K562 (cell line): ENCODE results near the gene BDKRB2. TPM values are rescaled to one million over a fixed set of nuclear protein-coding genes. Genes with fewer than 3 reads are reported as not detected.

Experiments used
- ATAC-seq: fragments of 200-7000 bp; cut with Tn5 transposase; 3 replicates; pipeline ENCODE4 v1.9.1; 2020; ENCODE audit warnings: moderate library complexity
- BruUV-seq: library from RNA; stranded (reverse); fragments of 400-500 nt; replicated peaks from 2 replicates; lab custom pipeline; 2021; lab: Mats Ljungman, UMichigan
- CTCF ChIA-PET: fragments of 300-600 bp; formaldehyde crosslinking; extraction: SDS; loops from one replicate; lab custom pipeline; 2021; ENCODE audit warnings: low intra/inter-chr PET ratio; lab: Yijun Ruan, JAX
- POLR2A ChIA-PET: fragments of 300-600, 350-650 bp; sonication (Branson Sonifier 250); formaldehyde crosslinking; extraction: SDS; loops from one replicate; lab custom pipeline; 2021; ENCODE audit warnings: antibody characterized with exemption, inconsistent platforms; lab: Yijun Ruan, JAX
- DNase-seq, 4 experiments: peaks; one replicate each; pipeline versions ENCODE4 v3.0.0 to v3.0.0-alpha.2; 2011 to 2018; ENCODE audit warnings: low spot score in 3 of 4, mixed read lengths in 3 of 4; ENCODE audit errors: extremely low read depth in 1 of 4
- FAIRE-seq: peaks from 2 replicates; lab custom pipeline; 2011; peaks lifted over from hg19 to GRCh38; lab: Jason Lieb, UNC
- H2AFZ ChIP-seq: 2 replicates; pipeline ENCODE4 v1.6.0; 2011; ENCODE audit warnings: low read depth, low read length, control low read depth, inconsistent platforms
- H3K27ac ChIP-seq: fragments of 200-600 bp; 3 replicates; pipeline ENCODE4 v1.8.0; 2011; ENCODE audit warnings: low read depth, mild to moderate bottlenecking, control low read depth, inconsistent platforms, low read length, moderate library complexity, mixed read lengths; ENCODE audit errors: extremely low read depth
- H3K27me3 ChIP-seq, 2 experiments: fragments of 300-600 bp in 1 of 2; 2 replicates in 1 of 2; 3 replicates in 1 of 2; pipeline versions ENCODE4 v1.6.0 to v1.8.0; 2011; ENCODE audit warnings: inconsistent platforms in 2 of 2, low read length in 2 of 2, mild to moderate bottlenecking in 1 of 2, mixed read lengths in 1 of 2, moderate library complexity in 1 of 2; ENCODE audit not compliant: control insufficient read depth in 2 of 2, insufficient read depth in 2 of 2
- H3K36me3 ChIP-seq: fragments of 300-600 bp; 3 replicates; pipeline ENCODE4 v1.8.0; 2011; ENCODE audit warnings: mild to moderate bottlenecking, low read length, inconsistent platforms; ENCODE audit not compliant: control insufficient read depth, insufficient read depth
- H3K4me1 ChIP-seq, 2 experiments: fragments of 200-600 bp in 1 of 2; replicated peaks in 1 of 2; 2 replicates in 1 of 2; 3 replicates in 1 of 2; pipeline versions ENCODE4 v1.5.1 to v1.8.0; 2011; ENCODE audit warnings: inconsistent platforms in 2 of 2, low read length in 2 of 2, mild to moderate bottlenecking in 1 of 2, mixed read lengths in 1 of 2, moderate library complexity in 1 of 2; ENCODE audit not compliant: control insufficient read depth in 2 of 2, insufficient read depth in 2 of 2
- H3K4me2 ChIP-seq: 2 replicates; pipeline ENCODE4 v1.6.1; 2011; ENCODE audit warnings: low read length, control low read depth, inconsistent platforms, mixed read lengths; ENCODE audit not compliant: insufficient read depth
- H3K4me3 ChIP-seq: fragments of 200-600 bp; sonication (generic), shearing (Covaris generic); 2 replicates; pipeline ENCODE4 v1.5.1; 2016; ENCODE audit warnings: control low read depth, inconsistent platforms
- H3K79me2 ChIP-seq: fragments of 200-600 bp; 3 replicates; pipeline ENCODE4 v1.8.0; 2011; ENCODE audit warnings: low read length, inconsistent platforms; ENCODE audit not compliant: control insufficient read depth, insufficient read depth
- H3K9ac ChIP-seq, 2 experiments: 2 replicates each; pipeline versions ENCODE4 v1.6.0 to v1.6.1; 2011; ENCODE audit warnings: low read depth in 2 of 2, low read length in 2 of 2, control low read depth in 1 of 2, inconsistent platforms in 1 of 2, mild to moderate bottlenecking in 1 of 2, mixed read lengths in 1 of 2; ENCODE audit not compliant: insufficient read depth in 1 of 2
- H3K9me1 ChIP-seq: one replicate; pipeline ENCODE4 v1.6.0; 2011; ENCODE audit warnings: inconsistent platforms, mild to moderate bottlenecking, low read length, moderate library complexity; ENCODE audit not compliant: control insufficient read depth, insufficient read depth
- H3K9me3 ChIP-seq: replicated peaks from 2 replicates; pipeline ENCODE4 v1.5.1; 2011; ENCODE audit warnings: low read depth, low read length, inconsistent platforms; ENCODE audit not compliant: control insufficient read depth, insufficient read depth
- H4K20me1 ChIP-seq: replicated peaks from 2 replicates; pipeline ENCODE4 v1.6.1; 2011; ENCODE audit warnings: low read length, inconsistent platforms, mixed read lengths; ENCODE audit not compliant: control insufficient read depth, insufficient read depth
- DACH1 ChIP-seq: fragments of 450-650 bp; IDR thresholded peaks from 2 replicates; pipeline ENCODE4 v1.6.1; 2018; ENCODE audit not compliant: partially characterized antibody
- POLR3G ChIP-seq: IDR thresholded peaks from 2 replicates; pipeline ENCODE4 v1.6.1; 2011; ENCODE audit not compliant: insufficient read length, insufficient replicate concordance; ENCODE audit errors: extremely low read depth
- PYGO2 ChIP-seq: fragments of 450-650 bp; IDR thresholded peaks from 2 replicates; pipeline ENCODE4 v1.6.1; 2016; ENCODE audit warnings: mild to moderate bottlenecking, missing genetic modification characterization, moderate library complexity, missing compliant biosample characterization
- WGBS: fragments of 100-300 bp; shearing (Covaris generic); methylation state at CpG from one replicate; pipeline ENCODE4 v1.1.6; 2016; ENCODE audit warnings: low coverage, mixed read lengths; ENCODE audit not compliant: insufficient coverage; ENCODE audit errors: missing lambda C conversion rate; 5-methylcytosine and 5-hydroxymethylcytosine counted together
- in situ Hi-C: fragments of 300-500 bp; cut with MboI; formaldehyde crosslinking; loops from 4 replicates; pipeline ENCODE4 v1.15.0; 2018; ENCODE audit warnings: inconsistent platforms, mixed read lengths
- intact Hi-C: fragments of 100-400 bp; cut with micrococcal nuclease; formaldehyde crosslinking; loops from 2 replicates; pipeline ENCODE4 v1.14.2; 2022
- polyA plus RNA-seq, 8 experiments: library from polyadenylated mRNA; depleted of rRNA in 4 of 8; stranded (reverse) in 5 of 8; unstranded in 3 of 8; fragments of >200 nt; fragmentation: Nextera tagmentation in 2 of 8; fragmentation: Illumina TruSeq in 1 of 8; extraction: Ambion mirVana in 2 of 8; extraction: Trizol in 1 of 8; gene quantifications; 2 replicates each; pipeline versions ENCODE4 v1.2.1 to v1.2.3, GENCODE V29; 2011 to 2014; ENCODE audit warnings: inconsistent platforms in 1 of 8, missing spikeins in 1 of 8
- total RNA-seq, 7 experiments: library from RNA; depleted of rRNA in 6 of 7; stranded (reverse); fragments of >200 nt in 6 of 7; fragmentation: Illumina TruSeq in 2 of 7; extraction: Trizol in 2 of 7; gene quantifications; 2 replicates each; pipeline versions ENCODE4 v1.2.1 to v1.2.3, GENCODE V29; 2011 to 2021; ENCODE audit warnings: low replicate concordance in 1 of 7
- TF ChIP-seq, protein P1 (sequence below): fragments of 450-650 bp; formaldehyde crosslinking; IDR thresholded peaks from 2 replicates; pipeline ENCODE4 v1.4.0; 2020; ENCODE audit warnings: mild to moderate bottlenecking, moderate library complexity
- TF ChIP-seq, protein P2 (sequence below): fragments of 450-650 bp; IDR thresholded peaks from 2 replicates; pipeline ENCODE4 v1.6.1; 2016
- TF ChIP-seq, protein P3 (sequence below), 2 experiments: IDR thresholded peaks in 1 of 2; conservative IDR thresholded peaks in 1 of 2; 2 replicates each; pipeline ENCODE4 v1.6.1; 2016; ENCODE audit warnings: low read depth in 2 of 2, mild to moderate bottlenecking in 1 of 2, missing compliant biosample characterization in 1 of 2, missing genetic modification characterization in 1 of 2, moderate library complexity in 1 of 2
- TF ChIP-seq, protein P4 (sequence below): fragments of 250-450 bp; sonication (Bioruptor Pico); IDR thresholded peaks from 2 replicates; pipeline ENCODE4 v1.4.0; 2020
- TF ChIP-seq, protein P5 (sequence below): fragments of 450-650 bp; IDR thresholded peaks from 2 replicates; pipeline ENCODE4 v1.6.1; 2018; ENCODE audit warnings: mild to moderate bottlenecking, low read depth; ENCODE audit not compliant: partially characterized antibody

Gene BDKRB2
- total and polyA plus RNA-seq, 9 of the 15 experiments (the other 6 are each of a cell fraction or from before 2014, with no cell fraction given), result 0.02 TPM; not detected in 8

DNA sequence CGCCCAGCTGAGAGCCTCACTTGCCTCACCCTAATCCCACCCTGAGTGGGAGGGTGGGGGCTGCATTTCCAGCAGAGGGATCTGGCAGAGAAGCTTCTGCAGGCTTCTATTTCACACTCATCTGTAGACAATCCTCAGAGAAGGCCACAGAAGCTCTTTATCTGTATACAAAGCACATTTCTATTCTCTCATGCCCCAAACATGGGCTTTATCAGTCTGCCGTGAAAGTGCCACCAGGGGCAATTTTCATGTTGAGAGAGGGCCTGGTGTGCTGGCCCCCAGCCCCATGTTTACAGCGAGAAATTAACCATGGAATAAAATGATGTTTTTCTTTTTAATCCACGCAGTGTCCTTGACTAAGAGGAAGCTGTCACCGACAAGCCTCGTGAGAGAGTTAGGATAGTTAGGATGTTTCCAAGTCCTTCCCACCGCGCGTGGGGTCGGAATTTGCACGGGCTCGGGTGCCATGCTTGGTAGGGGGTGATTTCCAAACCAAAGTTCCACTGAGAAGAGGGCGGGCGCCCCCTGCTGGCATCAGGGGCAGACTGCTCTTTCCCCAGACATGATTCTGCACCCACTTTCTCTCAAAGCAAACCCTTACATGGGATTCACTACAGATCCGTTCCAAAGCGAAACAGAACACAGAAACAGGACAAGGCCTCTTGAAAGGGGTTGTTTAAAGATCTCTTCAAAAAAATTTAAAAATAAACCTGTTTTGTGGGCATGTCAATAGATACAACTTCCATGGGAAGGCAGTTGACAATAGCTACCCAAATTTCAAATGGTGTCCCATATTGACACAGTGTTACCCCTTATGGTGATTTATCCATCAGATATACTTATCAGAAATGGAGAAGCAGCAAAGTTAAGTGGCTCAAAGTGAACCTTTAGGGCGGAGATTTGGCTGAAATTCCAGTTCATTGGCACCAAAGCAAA lies 70.8 kb downstream of the BDKRB2 start (continued):
- TF ChIP-seq, protein P1, sequence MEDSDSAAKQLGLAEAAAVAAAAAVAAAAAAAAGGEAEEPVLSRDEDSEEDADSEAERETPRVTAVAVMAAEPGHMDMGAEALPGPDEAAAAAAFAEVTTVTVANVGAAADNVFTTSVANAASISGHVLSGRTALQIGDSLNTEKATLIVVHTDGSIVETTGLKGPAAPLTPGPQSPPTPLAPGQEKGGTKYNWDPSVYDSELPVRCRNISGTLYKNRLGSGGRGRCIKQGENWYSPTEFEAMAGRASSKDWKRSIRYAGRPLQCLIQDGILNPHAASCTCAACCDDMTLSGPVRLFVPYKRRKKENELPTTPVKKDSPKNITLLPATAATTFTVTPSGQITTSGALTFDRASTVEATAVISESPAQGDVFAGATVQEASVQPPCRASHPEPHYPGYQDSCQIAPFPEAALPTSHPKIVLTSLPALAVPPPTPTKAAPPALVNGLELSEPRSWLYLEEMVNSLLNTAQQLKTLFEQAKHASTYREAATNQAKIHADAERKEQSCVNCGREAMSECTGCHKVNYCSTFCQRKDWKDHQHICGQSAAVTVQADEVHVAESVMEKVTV (CRISPR knock-in tag), result peak; percentile 24; the same call in 1 of the 2 replicates

DNA sequence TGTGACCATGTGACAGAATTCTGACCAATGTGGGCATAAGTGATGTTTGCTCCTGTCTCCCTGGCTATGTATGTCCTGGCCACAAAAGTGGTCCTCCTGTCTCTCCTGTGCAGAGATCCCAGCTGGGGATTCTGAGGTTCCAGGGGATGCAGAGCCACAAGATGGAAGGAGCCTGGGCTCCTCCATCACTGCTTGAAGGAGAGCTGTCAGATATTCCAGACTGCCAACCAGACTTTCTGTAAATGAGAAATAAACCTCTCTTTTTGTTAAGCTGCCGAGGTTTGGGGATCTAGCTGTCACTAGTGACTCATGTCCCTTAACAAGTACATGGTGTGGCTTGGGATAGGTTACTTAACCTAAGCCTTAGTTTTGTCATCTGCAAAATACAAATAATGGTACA lies 73.3 kb downstream of the BDKRB2 start:
- intact Hi-C loops, result loop anchor here (10.0 kb wide), 2 partner anchors 273 to 713 kb away; no protein-coding TSS in a partner anchor
- ATAC-seq, result no peak
- DNase-seq, result no peak
- Histone ChIP-seq H3K27me3 (no peaks in the 10 kb centered on the region), H3K27ac (no peak overlapping the region), H3K9ac (no peak overlapping the region), H3K4me3 (no peak overlapping the region), H2AFZ (no peak overlapping the region), H3K9me3 (no peaks in the 10 kb centered on the region; the same call in none of the 2 replicates), H3K9me1 (no peaks in the 10 kb centered on the region), H3K4me1 (no peaks in the 10 kb centered on the region), H3K4me2 (no peak overlapping the region), H3K79me2 (no peaks in the 10 kb centered on the region), H3K36me3 (no peaks in the 10 kb centered on the region), H4K20me1 (no peaks in the 10 kb centered on the region)
- ChIA-PET POLR2A (no interaction called here), CTCF (no interaction called here)
- WGBS, result 0% methylated on average over 1 of the region's 1 CpG
- no peak for FAIRE-seq
- in situ Hi-C loops, result loop anchor here (5.0 kb wide), 1 partner anchor 181 kb away; no protein-coding TSS in a partner anchor
- no TSS peak for BruUV-seq
- TF ChIP-seq, protein P2, sequence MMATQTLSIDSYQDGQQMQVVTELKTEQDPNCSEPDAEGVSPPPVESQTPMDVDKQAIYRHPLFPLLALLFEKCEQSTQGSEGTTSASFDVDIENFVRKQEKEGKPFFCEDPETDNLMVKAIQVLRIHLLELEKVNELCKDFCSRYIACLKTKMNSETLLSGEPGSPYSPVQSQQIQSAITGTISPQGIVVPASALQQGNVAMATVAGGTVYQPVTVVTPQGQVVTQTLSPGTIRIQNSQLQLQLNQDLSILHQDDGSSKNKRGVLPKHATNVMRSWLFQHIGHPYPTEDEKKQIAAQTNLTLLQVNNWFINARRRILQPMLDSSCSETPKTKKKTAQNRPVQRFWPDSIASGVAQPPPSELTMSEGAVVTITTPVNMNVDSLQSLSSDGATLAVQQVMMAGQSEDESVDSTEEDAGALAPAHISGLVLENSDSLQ, result peak; percentile 75
- TF ChIP-seq, protein P3, sequence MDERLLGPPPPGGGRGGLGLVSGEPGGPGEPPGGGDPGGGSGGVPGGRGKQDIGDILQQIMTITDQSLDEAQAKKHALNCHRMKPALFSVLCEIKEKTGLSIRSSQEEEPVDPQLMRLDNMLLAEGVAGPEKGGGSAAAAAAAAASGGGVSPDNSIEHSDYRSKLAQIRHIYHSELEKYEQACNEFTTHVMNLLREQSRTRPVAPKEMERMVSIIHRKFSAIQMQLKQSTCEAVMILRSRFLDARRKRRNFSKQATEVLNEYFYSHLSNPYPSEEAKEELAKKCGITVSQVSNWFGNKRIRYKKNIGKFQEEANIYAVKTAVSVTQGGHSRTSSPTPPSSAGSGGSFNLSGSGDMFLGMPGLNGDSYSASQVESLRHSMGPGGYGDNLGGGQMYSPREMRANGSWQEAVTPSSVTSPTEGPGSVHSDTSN (CRISPR knock-in tag; IDR thresholded peaks at IDR 0.05; ENCODE audit: low read depth), result no peak
- TF ChIP-seq, protein P3 (tag; conservative IDR thresholded peaks at IDR 0.05; ENCODE audit: low read depth), result peak; percentile 39; the same call in 1 of the 2 replicates
- no peak for TF ChIP-seq DACH1
- no peak for TF ChIP-seq PYGO2
- TF ChIP-seq, protein P4, sequence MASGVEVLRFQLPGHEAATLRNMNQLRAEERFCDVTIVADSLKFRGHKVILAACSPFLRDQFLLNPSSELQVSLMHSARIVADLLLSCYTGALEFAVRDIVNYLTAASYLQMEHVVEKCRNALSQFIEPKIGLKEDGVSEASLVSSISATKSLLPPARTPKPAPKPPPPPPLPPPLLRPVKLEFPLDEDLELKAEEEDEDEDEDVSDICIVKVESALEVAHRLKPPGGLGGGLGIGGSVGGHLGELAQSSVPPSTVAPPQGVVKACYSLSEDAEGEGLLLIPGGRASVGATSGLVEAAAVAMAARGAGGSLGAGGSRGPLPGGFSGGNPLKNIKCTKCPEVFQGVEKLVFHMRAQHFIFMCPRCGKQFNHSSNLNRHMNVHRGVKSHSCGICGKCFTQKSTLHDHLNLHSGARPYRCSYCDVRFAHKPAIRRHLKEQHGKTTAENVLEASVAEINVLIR (CRISPR knock-in tag), result no peak
- TF ChIP-seq, protein P5, sequence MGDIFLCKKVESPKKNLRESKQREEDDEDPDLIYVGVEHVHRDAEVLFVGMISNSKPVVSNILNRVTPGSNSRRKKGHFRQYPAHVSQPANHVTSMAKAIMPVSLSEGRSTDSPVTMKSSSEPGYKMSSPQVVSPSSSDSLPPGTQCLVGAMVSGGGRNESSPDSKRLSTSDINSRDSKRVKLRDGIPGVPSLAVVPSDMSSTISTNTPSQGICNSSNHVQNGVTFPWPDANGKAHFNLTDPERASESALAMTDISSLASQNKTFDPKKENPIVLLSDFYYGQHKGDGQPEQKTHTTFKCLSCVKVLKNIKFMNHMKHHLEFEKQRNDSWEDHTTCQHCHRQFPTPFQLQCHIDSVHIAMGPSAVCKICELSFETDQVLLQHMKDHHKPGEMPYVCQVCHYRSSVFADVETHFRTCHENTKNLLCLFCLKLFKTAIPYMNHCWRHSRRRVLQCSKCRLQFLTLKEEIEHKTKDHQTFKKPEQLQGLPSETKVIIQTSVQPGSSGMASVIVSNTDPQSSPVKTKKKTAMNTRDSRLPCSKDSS, result peak; percentile 30
- TF ChIP-seq POLR3G, result no peak
